Measurements from ENCODE around the gene COL6A1. TPM values are rescaled to one million over a fixed set of nuclear protein-coding genes. Genes with fewer than 3 reads are reported as not detected.

Gene COL6A1
- total RNA-seq, 1 experiment from 2014 or later, result 221 TPM

DNA sequence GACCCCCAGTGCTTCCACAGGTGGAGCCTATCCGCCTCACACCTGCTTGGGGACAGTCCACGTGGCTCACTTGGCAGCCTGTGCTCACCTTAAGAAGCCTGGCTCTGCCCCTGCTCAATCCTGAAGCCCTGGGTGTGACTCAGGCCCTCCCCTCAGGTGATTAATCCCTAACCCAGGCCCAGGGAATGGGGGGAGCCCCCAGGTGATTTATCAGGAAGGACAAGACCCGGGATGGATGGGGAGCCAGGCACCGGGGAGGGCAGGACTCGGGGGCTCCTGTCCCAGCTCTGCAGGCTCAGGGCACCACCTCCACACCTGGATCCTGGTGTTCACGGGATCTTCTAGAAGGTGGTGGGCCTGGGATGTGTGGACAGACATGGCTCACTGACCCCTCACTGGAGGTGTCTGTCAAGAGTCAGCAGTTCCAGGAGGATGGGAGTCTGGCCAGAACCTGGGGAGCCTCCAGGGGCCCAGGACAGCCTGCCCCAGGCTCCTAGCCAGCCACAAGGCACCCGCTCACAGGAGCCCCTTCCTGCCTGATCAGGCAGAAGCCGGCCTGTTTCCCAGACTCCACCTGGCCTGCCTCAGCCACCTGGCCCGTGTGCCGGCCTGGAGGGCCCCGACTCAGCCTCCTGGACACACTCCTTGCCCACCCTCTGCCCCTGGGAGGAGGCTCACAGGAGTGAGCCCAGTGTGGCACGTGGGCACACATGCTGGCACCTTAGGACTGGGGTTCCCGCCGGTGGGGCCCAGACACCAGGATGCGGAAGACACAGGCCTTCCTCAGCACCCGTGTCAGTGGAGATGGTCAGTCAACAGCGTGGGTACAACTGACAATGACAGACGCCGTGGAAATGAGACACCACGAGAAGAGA is 38.6 kb upstream of the COL6A1 start:
- H3K27me3 Mint-ChIP-seq (ENCODE audit: low read depth), result peaks cover under 1% of the 10 kb centered on the region; the same call in 1 of the 2 replicates
- CTCF ChIA-PET, result no interaction called here
- H3K4me1 Mint-ChIP-seq, result no peaks in the 10 kb centered on the region
- H3K36me3 Mint-ChIP-seq, result no peaks in the 10 kb centered on the region; the same call in 1 of the 2 replicates
- no peaks in the 10 kb centered on the region for H3K9me3 Mint-ChIP-seq
- no peak overlapping the region for H3K27ac Mint-ChIP-seq
- DNase-seq (ENCODE audit: low spot score) (no peak), ATAC-seq (no peak)
- POLR2A ChIA-PET, result no interaction called here
- TF ChIP-seq TCF7 (CRISPR knock-in tag; IDR thresholded peaks at IDR 0.05; ENCODE audit: low read depth), result no peak
- TF ChIP-seq ZNF232 (CRISPR knock-in tag; IDR thresholded peaks at IDR 0.05), result no peak
- TF ChIP-seq ZNF416 (CRISPR knock-in tag; IDR thresholded peaks at IDR 0.05), result no peak
- TF ChIP-seq NFYB (CRISPR knock-in tag; conservative IDR thresholded peaks at IDR 0.05; ENCODE audit: low read depth), result no peak
- TF ChIP-seq, protein P1, sequence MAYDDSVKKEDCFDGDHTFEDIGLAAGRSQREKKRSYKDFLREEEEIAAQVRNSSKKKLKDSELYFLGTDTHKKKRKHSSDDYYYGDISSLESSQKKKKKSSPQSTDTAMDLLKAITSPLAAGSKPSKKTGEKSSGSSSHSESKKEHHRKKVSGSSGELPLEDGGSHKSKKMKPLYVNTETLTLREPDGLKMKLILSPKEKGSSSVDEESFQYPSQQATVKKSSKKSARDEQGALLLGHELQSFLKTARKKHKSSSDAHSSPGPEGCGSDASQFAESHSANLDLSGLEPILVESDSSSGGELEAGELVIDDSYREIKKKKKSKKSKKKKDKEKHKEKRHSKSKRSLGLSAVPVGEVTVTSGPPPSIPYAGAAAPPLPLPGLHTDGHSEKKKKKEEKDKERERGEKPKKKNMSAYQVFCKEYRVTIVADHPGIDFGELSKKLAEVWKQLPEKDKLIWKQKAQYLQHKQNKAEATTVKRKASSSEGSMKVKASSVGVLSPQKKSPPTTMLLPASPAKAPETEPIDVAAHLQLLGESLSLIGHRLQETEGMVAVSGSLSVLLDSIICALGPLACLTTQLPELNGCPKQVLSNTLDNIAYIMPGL (CRISPR knock-in tag; IDR thresholded peaks at IDR 0.05), result no peak
- no peak for TF ChIP-seq ZNF263 (CRISPR knock-in tag; IDR thresholded peaks at IDR 0.05; ENCODE audit: low read depth)
- TF ChIP-seq JAZF1 (CRISPR knock-in tag; IDR thresholded peaks at IDR 0.05), result no peak
- no peak for TF ChIP-seq SMAD3 (CRISPR knock-in tag; IDR thresholded peaks at IDR 0.05; ENCODE audit: borderline replicate concordance)
- TF ChIP-seq FOXK1 (CRISPR knock-in tag; IDR thresholded peaks at IDR 0.05), result no peak
- no peak for TF ChIP-seq PRRX2 (CRISPR knock-in tag; IDR thresholded peaks at IDR 0.05)
- no peak for TF ChIP-seq IRF2 (CRISPR knock-in tag; IDR thresholded peaks at IDR 0.05; ENCODE audit: borderline replicate concordance, low read depth)
- TF ChIP-seq ETV6 (CRISPR knock-in tag; IDR thresholded peaks at IDR 0.05), result no peak
- TF ChIP-seq, protein P2, sequence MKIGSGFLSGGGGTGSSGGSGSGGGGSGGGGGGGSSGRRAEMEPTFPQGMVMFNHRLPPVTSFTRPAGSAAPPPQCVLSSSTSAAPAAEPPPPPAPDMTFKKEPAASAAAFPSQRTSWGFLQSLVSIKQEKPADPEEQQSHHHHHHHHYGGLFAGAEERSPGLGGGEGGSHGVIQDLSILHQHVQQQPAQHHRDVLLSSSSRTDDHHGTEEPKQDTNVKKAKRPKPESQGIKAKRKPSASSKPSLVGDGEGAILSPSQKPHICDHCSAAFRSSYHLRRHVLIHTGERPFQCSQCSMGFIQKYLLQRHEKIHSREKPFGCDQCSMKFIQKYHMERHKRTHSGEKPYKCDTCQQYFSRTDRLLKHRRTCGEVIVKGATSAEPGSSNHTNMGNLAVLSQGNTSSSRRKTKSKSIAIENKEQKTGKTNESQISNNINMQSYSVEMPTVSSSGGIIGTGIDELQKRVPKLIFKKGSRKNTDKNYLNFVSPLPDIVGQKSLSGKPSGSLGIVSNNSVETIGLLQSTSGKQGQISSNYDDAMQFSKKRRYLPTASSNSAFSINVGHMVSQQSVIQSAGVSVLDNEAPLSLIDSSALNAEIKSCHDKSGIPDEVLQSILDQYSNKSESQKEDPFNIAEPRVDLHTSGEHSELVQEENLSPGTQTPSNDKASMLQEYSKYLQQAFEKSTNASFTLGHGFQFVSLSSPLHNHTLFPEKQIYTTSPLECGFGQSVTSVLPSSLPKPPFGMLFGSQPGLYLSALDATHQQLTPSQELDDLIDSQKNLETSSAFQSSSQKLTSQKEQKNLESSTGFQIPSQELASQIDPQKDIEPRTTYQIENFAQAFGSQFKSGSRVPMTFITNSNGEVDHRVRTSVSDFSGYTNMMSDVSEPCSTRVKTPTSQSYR (CRISPR knock-in tag; IDR thresholded peaks at IDR 0.05), result no peak
- TF ChIP-seq, protein P3, sequence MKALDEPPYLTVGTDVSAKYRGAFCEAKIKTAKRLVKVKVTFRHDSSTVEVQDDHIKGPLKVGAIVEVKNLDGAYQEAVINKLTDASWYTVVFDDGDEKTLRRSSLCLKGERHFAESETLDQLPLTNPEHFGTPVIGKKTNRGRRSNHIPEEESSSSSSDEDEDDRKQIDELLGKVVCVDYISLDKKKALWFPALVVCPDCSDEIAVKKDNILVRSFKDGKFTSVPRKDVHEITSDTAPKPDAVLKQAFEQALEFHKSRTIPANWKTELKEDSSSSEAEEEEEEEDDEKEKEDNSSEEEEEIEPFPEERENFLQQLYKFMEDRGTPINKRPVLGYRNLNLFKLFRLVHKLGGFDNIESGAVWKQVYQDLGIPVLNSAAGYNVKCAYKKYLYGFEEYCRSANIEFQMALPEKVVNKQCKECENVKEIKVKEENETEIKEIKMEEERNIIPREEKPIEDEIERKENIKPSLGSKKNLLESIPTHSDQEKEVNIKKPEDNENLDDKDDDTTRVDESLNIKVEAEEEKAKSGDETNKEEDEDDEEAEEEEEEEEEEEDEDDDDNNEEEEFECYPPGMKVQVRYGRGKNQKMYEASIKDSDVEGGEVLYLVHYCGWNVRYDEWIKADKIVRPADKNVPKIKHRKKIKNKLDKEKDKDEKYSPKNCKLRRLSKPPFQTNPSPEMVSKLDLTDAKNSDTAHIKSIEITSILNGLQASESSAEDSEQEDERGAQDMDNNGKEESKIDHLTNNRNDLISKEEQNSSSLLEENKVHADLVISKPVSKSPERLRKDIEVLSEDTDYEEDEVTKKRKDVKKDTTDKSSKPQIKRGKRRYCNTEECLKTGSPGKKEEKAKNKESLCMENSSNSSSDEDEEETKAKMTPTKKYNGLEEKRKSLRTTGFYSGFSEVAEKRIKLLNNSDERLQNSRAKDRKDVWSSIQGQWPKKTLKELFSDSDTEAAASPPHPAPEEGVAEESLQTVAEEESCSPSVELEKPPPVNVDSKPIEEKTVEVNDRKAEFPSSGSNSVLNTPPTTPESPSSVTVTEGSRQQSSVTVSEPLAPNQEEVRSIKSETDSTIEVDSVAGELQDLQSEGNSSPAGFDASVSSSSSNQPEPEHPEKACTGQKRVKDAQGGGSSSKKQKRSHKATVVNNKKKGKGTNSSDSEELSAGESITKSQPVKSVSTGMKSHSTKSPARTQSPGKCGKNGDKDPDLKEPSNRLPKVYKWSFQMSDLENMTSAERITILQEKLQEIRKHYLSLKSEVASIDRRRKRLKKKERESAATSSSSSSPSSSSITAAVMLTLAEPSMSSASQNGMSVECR (CRISPR knock-in tag; IDR thresholded peaks at IDR 0.05; ENCODE audit: borderline replicate concordance), result no peak
- TF ChIP-seq, protein P4, sequence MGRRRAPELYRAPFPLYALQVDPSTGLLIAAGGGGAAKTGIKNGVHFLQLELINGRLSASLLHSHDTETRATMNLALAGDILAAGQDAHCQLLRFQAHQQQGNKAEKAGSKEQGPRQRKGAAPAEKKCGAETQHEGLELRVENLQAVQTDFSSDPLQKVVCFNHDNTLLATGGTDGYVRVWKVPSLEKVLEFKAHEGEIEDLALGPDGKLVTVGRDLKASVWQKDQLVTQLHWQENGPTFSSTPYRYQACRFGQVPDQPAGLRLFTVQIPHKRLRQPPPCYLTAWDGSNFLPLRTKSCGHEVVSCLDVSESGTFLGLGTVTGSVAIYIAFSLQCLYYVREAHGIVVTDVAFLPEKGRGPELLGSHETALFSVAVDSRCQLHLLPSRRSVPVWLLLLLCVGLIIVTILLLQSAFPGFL (CRISPR knock-in tag; IDR thresholded peaks at IDR 0.05; ENCODE audit: borderline replicate concordance), result no peak
- TF ChIP-seq, protein P5, sequence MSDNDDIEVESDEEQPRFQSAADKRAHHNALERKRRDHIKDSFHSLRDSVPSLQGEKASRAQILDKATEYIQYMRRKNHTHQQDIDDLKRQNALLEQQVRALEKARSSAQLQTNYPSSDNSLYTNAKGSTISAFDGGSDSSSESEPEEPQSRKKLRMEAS (CRISPR knock-in tag; IDR thresholded peaks at IDR 0.05), result no peak
- TF ChIP-seq, protein P6, sequence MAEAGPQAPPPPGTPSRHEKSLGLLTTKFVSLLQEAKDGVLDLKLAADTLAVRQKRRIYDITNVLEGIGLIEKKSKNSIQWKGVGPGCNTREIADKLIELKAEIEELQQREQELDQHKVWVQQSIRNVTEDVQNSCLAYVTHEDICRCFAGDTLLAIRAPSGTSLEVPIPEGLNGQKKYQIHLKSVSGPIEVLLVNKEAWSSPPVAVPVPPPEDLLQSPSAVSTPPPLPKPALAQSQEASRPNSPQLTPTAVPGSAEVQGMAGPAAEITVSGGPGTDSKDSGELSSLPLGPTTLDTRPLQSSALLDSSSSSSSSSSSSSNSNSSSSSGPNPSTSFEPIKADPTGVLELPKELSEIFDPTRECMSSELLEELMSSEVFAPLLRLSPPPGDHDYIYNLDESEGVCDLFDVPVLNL (CRISPR knock-in tag; IDR thresholded peaks at IDR 0.05; ENCODE audit: borderline replicate concordance, low read depth), result no peak
- TF ChIP-seq, protein P7, sequence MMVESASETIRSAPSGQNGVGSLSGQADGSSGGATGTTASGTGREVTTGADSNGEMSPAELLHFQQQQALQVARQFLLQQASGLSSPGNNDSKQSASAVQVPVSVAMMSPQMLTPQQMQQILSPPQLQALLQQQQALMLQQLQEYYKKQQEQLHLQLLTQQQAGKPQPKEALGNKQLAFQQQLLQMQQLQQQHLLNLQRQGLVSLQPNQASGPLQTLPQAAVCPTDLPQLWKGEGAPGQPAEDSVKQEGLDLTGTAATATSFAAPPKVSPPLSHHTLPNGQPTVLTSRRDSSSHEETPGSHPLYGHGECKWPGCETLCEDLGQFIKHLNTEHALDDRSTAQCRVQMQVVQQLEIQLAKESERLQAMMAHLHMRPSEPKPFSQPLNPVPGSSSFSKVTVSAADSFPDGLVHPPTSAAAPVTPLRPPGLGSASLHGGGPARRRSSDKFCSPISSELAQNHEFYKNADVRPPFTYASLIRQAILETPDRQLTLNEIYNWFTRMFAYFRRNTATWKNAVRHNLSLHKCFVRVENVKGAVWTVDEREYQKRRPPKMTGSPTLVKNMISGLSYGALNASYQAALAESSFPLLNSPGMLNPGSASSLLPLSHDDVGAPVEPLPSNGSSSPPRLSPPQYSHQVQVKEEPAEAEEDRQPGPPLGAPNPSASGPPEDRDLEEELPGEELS (CRISPR knock-in tag; IDR thresholded peaks at IDR 0.05), result no peak
- TF ChIP-seq, protein P8, sequence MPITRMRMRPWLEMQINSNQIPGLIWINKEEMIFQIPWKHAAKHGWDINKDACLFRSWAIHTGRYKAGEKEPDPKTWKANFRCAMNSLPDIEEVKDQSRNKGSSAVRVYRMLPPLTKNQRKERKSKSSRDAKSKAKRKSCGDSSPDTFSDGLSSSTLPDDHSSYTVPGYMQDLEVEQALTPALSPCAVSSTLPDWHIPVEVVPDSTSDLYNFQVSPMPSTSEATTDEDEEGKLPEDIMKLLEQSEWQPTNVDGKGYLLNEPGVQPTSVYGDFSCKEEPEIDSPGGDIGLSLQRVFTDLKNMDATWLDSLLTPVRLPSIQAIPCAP (CRISPR knock-in tag; IDR thresholded peaks at IDR 0.05), result no peak
- TF ChIP-seq NR2C2 (CRISPR knock-in tag; IDR thresholded peaks at IDR 0.05), result no peak
- H3K4me3 Mint-ChIP-seq, result no peak overlapping the region
